HG03469 (cell line): ENCODE results near the gene PPL.
"Not testable (repeated sequence)": the region's sequence is repeated elsewhere in the genome, so short reads cannot be mapped to it uniquely, and the experiment has no call there.

ENCODE experiments used
- ATAC-seq: cut with Tn5 transposase; IDR thresholded peaks from one replicate; pipeline ENCODE4 v1.9.1; 2021; ENCODE audit warnings: mild to moderate bottlenecking, moderate library complexity, moderate number of reproducible peaks; ENCODE audit not compliant: unreplicated experiment

PPL gene

GRCh38 chr16:4936991-4937781, at the start of gene PPL:
Gene PPL (minus strand): TSS chr16:4937148. CDS start chr16:4937045, 103 bp downstream.
- no peak for ATAC-seq

GRCh38 chr16:4984174-4984990, 47.4 kb upstream of the PPL start:
- no peak for ATAC-seq

- no peak for ATAC-seq
Measured at GRCh38 chr16:4982056-4982867, 45.3 kb upstream of the PPL start.

GRCh38 chr16:4981473-4981872, 44.5 kb upstream of the PPL start:
- no peak for ATAC-seq

- ATAC-seq, result no peak
Measured at GRCh38 chr16:4980691-4981090, 43.7 kb upstream of the PPL start.

- ATAC-seq, result no peak
Measured at GRCh38 chr16:4979736-4980660, 43.0 kb upstream of the PPL start.

GRCh38 chr16:4979164-4979563, 42.2 kb upstream of the PPL start:
- no peak for ATAC-seq

- no peak for ATAC-seq
Measured at GRCh38 chr16:4976611-4977145, 39.7 kb upstream of the PPL start.

GRCh38 chr16:4976079-4976478, 39.1 kb upstream of the PPL start:
- ATAC-seq, result peak; percentile 99

GRCh38 chr16:4972938-4973587, 36.1 kb upstream of the PPL start:
- ATAC-seq, result no peak

GRCh38 chr16:4970010-4970409, 33.1 kb upstream of the PPL start:
- ATAC-seq, result no peak

- ATAC-seq, result no peak
Measured at GRCh38 chr16:4968879-4969483, 32.0 kb upstream of the PPL start.

- ATAC-seq, result not testable (repeated sequence)
Measured at GRCh38 chr16:4968278-4968677, 31.3 kb upstream of the PPL start.

GRCh38 chr16:4966736-4967453, 29.9 kb upstream of the PPL start:
- no peak for ATAC-seq

- ATAC-seq, result not testable (repeated sequence)
Measured at GRCh38 chr16:4963527-4963926, 26.6 kb upstream of the PPL start.

- ATAC-seq, result no peak
Measured at GRCh38 chr16:4962716-4963115, 25.8 kb upstream of the PPL start.

GRCh38 chr16:4960579-4960978, 23.6 kb upstream of the PPL start:
- no peak for ATAC-seq
